Activated CD4-positive, alpha-beta T cell treated with anti-CD3 and anti-CD28 coated beads for 24 hours (primary cell): ENCODE results near the gene INSIG1.

Source experiments
- DNase-seq, 2 donors: peaks; one replicate each; pipeline ENCODE4 v3.0.0-alpha.2; 2020; ENCODE audit warnings: low read depth in 2 of 2

The INSIG1 gene

GRCh38 chr7:155327590-155328320 is 30.1 kb downstream of the INSIG1 start:
- DNase-seq = no peak

GRCh38 chr7:155329225-155329624 is 31.5 kb downstream of the INSIG1 start:
- DNase-seq = no peak

- DNase-seq = no peak
These were observed 33.7 kb downstream of the INSIG1 start for GRCh38 chr7:155331396-155331795.

- no peak for DNase-seq
These were observed 35.9 kb downstream of the INSIG1 start for GRCh38 chr7:155333346-155334234.

GRCh38 chr7:155336812-155337602 is 39.3 kb downstream of the INSIG1 start:
- no peak for DNase-seq

GRCh38 chr7:155337946-155338631 is 40.4 kb downstream of the INSIG1 start:
- DNase-seq = no peak

GRCh38 chr7:155338632-155339320 is 41.1 kb downstream of the INSIG1 start:
- no peak for DNase-seq

GRCh38 chr7:155339474-155339873 is 41.8 kb downstream of the INSIG1 start:
- no peak for DNase-seq

GRCh38 chr7:155340071-155340531 is 42.4 kb downstream of the INSIG1 start:
- no peak for DNase-seq

- no peak for DNase-seq
These were observed 43.0 kb downstream of the INSIG1 start for GRCh38 chr7:155340721-155341120.

- no peak for DNase-seq
These were observed 43.8 kb downstream of the INSIG1 start for GRCh38 chr7:155341463-155341983.

- no peak for DNase-seq
These were observed 44.6 kb downstream of the INSIG1 start for GRCh38 chr7:155342313-155342712.

GRCh38 chr7:155343150-155343549 is 45.5 kb downstream of the INSIG1 start:
- DNase-seq = no peak

- no peak for DNase-seq
These were observed 46.0 kb downstream of the INSIG1 start for GRCh38 chr7:155343661-155344121.

GRCh38 chr7:155344270-155344617 is 46.6 kb downstream of the INSIG1 start:
- peak in 1 of 2 donors; percentile 20 for DNase-seq

GRCh38 chr7:155344618-155345433 is 47.1 kb downstream of the INSIG1 start:
- DNase-seq = peak; percentile 71 to 75

GRCh38 chr7:155345490-155345889 is 47.8 kb downstream of the INSIG1 start:
- DNase-seq = no peak

- no peak for DNase-seq
These were observed 48.6 kb downstream of the INSIG1 start for GRCh38 chr7:155346285-155346684.

GRCh38 chr7:155348806-155349205 is 51.1 kb downstream of the INSIG1 start:
- no peak for DNase-seq
